Heart left ventricle (tissue), 13 donors: ENCODE results near the gene PODXL2.

Experiments
- CTCF ChIP-seq, 12 donors: fragments of 200-600 bp; sonication (generic) in 4 of 12; IDR thresholded peaks; one replicate each; pipeline versions ENCODE4 v1.5.0 to v1.8.0; 2018 to 2022; ENCODE audit warnings: antibody characterized with exemption in 12 of 12, mild to moderate bottlenecking in 5 of 12
- POLR2A ChIP-seq, 2 donors: fragments of 450-650 bp; IDR thresholded peaks; one replicate each; pipeline ENCODE4 v1.6.1; 2017; ENCODE audit warnings: antibody characterized with exemption in 2 of 2, mild to moderate bottlenecking in 2 of 2, moderate library complexity in 2 of 2
- donor health status: ischemic (EF 13 %, LVEDD 7.1; RV severe dilation, severe dysfunction).
- donor health status: DM: no; HTN: yes; CAD: no.
- donor health status: DM: no; HTN: no; CAD: no.
- donor health status: ischemic (EF 25% LVEDD 6.9; RV normal size, moderate dysfunction).
- donor health status: ischemic (EF 25% LVEDD 5.7; RV mildly dilated, moderate dysfunction).
- donor health status: ischemic (EF 35%, LVEDD 5.7; RV mildly dilated, moderate dysfunction).
- donor health status: nonischemic (EF 11% LVEDD 7.7; RV severe dilation, severe dysfunction).
- donor health status: DM: yes; HTN: yes; CAD: no.
- donor health status: PGD.
- donor health status: ischemic (EF 29% LVEDD 5.4; RV normal size, mild dysfunction).
- donor health status: nonischemic (EF 23%, LVEDD 6.1; RV moderate dilation, normal function).

- TF ChIP-seq POLR2A (IDR thresholded peaks at IDR 0.05) (no peak), CTCF (IDR thresholded peaks at IDR 0.05) (no peak)
Observed at GRCh38 chr3:127674101-127674721, 45.2 kb downstream of the PODXL2 start.
